ENCODE measurements around the gene MS4A14. TPM values are rescaled to one million over a fixed set of nuclear protein-coding genes. Genes with fewer than 3 reads are reported as not detected.
A peak's percentile ranks its signal among the peaks of the same experiment; 100 is the strongest.
"Not testable (repeated sequence)": the region's sequence is repeated elsewhere in the genome, so short reads cannot be mapped to it uniquely, and the experiment has no call there.

Gene MS4A14, protein sequence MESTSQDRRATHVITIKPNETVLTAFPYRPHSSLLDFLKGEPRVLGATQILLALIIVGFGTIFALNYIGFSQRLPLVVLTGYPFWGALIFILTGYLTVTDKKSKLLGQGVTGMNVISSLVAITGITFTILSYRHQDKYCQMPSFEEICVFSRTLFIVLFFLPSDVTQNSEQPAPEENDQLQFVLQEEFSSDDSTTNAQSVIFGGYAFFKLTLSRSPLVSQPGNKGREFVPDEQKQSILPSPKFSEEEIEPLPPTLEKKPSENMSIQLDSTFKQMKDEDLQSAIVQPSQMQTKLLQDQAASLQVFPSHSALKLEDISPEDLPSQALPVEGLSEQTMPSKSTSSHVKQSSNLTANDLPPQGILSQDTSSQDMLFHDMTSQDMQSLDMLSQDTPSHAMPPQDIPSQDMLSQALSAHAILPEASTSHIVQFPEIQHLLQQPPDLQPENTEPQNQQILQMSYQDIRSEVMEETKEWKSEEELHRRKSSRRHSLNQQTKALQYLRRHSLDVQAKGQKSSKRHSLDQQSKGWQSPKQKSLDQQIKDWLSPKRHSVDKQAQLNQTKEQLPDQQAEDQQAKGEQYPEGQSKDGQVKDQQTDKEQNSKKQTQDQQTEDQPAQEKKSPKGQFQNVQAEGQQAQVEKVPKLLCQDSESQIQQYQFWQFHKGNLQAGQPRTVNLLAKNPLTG
- total RNA-seq: not detected

DNA sequence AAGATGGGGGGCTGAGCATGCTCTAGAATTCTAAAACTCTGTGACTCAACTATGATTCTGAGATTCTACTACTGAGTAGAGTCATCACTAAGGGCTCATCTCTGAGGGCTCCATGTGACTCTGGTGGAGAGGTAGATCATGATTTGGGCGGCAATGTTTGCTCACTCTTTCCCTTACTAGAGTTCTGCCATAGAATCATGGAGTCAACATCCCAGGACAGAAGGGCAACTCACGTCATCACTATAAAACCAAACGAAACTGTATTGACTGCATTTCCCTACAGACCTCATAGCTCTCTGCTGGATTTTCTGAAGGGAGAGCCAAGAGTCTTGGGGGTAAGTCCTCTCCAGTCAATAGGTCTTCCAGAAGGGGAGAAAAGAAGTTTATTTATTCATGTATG lies at the start of gene MS4A14:
Gene MS4A14, plus strand, starts transcription at position 78 of the 400 bp plus-strand sequence. Its CDS starts 120 bp downstream, at position 198.
- ChIA-PET CTCF (no interaction called here), POLR2A (no interaction called here)
- no peaks in the 10 kb centered on the region for H3K36me3 Mint-ChIP-seq
- H3K9me3 Mint-ChIP-seq: no peaks in the 10 kb centered on the region
- intact Hi-C loops (cut with micrococcal nuclease): no loop called here
- H3K27ac Mint-ChIP-seq: no peak within 1 kb of the TSS
- no peaks in the 10 kb centered on the region for H3K4me1 Mint-ChIP-seq (ENCODE audit: low read depth)
- H3K27me3 Mint-ChIP-seq: peaks cover 3% of the 10 kb centered on the region
- DNase-seq: no peak
- no peak within 1 kb of the TSS for H3K4me3 Mint-ChIP-seq

DNA sequence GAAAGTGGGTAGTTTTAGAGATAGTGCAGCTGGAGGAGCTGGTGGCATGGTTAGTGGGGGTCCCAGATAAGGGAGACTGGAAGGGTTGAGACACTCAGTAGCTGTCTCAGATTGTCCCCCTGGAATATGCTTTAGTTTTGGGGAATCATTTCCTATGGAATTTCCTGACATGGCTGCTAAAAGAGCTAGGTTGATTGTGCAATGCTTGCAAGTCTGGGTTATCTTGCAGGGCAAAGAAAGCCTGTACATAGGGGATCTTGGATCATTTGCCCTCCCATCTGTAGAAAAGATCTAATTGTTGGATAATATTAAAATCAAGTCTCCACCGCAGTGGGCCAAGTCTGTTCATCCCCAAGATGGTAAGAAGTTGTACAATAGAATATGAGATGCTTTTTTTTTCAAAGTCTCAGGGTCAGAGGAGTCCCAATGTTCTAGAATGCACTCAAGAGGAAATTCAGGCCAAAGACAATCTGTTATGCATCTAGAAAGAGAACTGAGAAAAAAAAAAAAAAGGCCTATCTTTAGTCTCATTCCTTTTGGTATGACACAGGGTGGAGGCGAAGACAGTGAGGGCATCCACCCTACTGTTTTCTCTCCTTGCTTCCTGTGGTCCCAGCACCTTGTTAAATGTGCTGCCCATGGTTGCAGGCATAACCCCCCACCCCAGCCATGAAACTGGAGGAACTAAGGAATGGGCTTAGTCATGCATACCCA lies 49.0 kb upstream of the MS4A14 start:
- Mint-ChIP-seq H3K36me3 (no peaks in the 10 kb centered on the region), H3K27me3 (peaks cover 23% of the 10 kb centered on the region), H3K27ac (no peak overlapping the region), H3K9me3 (no peaks in the 10 kb centered on the region), H3K4me1 (ENCODE audit: low read depth) (no peaks in the 10 kb centered on the region), H3K4me3 (no peak overlapping the region)
- DNase-seq: no peak
- POLR2A ChIA-PET: no interaction called here
- intact Hi-C loops (cut with micrococcal nuclease): no loop called here
- CTCF ChIA-PET: interaction anchor here (0.8 to 5.4 kb wide), 2 partner anchors 13 to 82 kb away, joined by 3 to 33 read pairs; no protein-coding TSS in a partner anchor

GRCh38 chr11:60348116-60348515 lies 48.1 kb upstream of the MS4A14 start:
- no peak overlapping the region for H3K27ac Mint-ChIP-seq
- POLR2A ChIA-PET: no interaction called here
- H3K4me1 Mint-ChIP-seq (ENCODE audit: low read depth): no peaks in the 10 kb centered on the region
- CTCF ChIA-PET: interaction anchor here (2.8 kb wide), 1 partner anchor 15 kb away, joined by 15 read pairs; no protein-coding TSS in a partner anchor
- H3K9me3 Mint-ChIP-seq: no peaks in the 10 kb centered on the region
- no peak for DNase-seq
- peaks cover 22% of the 10 kb centered on the region for H3K27me3 Mint-ChIP-seq
- H3K36me3 Mint-ChIP-seq: no peaks in the 10 kb centered on the region
- intact Hi-C loops (cut with micrococcal nuclease): no loop called here
- no peak overlapping the region for H3K4me3 Mint-ChIP-seq

GRCh38 chr11:60349990-60350389 lies 46.3 kb upstream of the MS4A14 start:
- no peaks in the 10 kb centered on the region for H3K9me3 Mint-ChIP-seq
- no peaks in the 10 kb centered on the region for H3K4me1 Mint-ChIP-seq (ENCODE audit: low read depth)
- H3K27ac Mint-ChIP-seq: no peak overlapping the region
- CTCF ChIA-PET: interaction anchor here (0.7 to 2.8 kb wide), 3 partner anchors 13 to 269 kb away, joined by 3 to 15 read pairs (median 3); no protein-coding TSS in a partner anchor
- intact Hi-C loops (cut with micrococcal nuclease): no loop called here
- DNase-seq: no peak
- H3K27me3 Mint-ChIP-seq: peaks cover 19% of the 10 kb centered on the region
- POLR2A ChIA-PET: no interaction called here
- H3K36me3 Mint-ChIP-seq: no peaks in the 10 kb centered on the region
- no peak overlapping the region for H3K4me3 Mint-ChIP-seq

- Mint-ChIP-seq H3K4me1 (ENCODE audit: low read depth) (no peaks in the 10 kb centered on the region), H3K4me3 (no peak overlapping the region), H3K36me3 (no peaks in the 10 kb centered on the region), H3K27ac (no peak overlapping the region), H3K27me3 (peaks cover 4% of the 10 kb centered on the region), H3K9me3 (no peaks in the 10 kb centered on the region)
- intact Hi-C loops (cut with micrococcal nuclease): no loop called here
- no peak for DNase-seq
- ChIA-PET CTCF (no interaction called here), POLR2A (no interaction called here)
Measured at GRCh38 chr11:60357771-60358170, 38.5 kb upstream of the MS4A14 start.

DNA sequence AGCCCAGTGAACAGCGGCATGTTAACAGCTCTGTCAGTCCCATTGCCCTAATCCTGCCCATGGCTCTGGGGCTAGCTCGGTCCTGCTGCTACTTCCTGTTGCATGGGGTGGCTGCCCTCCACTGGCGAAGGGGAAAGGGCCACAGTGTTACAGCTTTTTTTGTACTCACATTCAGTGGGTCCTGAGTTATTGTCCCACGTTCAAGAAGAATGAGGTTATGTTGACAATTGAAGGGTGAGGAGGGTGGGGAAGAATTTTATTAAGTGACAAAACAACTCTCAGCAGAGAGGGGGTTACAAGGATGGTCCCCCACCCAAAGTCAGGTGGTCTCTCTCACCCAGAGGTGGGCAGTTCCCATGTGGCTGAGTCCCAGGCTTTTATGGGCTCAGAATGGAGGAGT lies 35.6 kb upstream of the MS4A14 start:
- H3K4me1 Mint-ChIP-seq (ENCODE audit: low read depth): no peaks in the 10 kb centered on the region
- H3K4me3 Mint-ChIP-seq: no peak overlapping the region
- no peak for DNase-seq
- no peaks in the 10 kb centered on the region for H3K36me3 Mint-ChIP-seq
- ChIA-PET CTCF (interaction anchor here (1.4 to 1.7 kb wide), 2 partner anchors 15 to 257 kb away, joined by 3 to 4 read pairs; no protein-coding TSS in a partner anchor), POLR2A (no interaction called here)
- intact Hi-C loops (cut with micrococcal nuclease): loop anchor here (10.0 kb wide), 1 partner anchor 56 kb away; no protein-coding TSS in a partner anchor
- no peak overlapping the region for H3K27ac Mint-ChIP-seq
- peaks cover 20% of the 10 kb centered on the region for H3K27me3 Mint-ChIP-seq
- H3K9me3 Mint-ChIP-seq: no peaks in the 10 kb centered on the region

- Mint-ChIP-seq H3K9me3 (no peaks in the 10 kb centered on the region), H3K4me1 (ENCODE audit: low read depth) (peaks cover 3% of the 10 kb centered on the region), H3K4me3 (no peak overlapping the region), H3K27me3 (peaks cover 24% of the 10 kb centered on the region), H3K36me3 (no peaks in the 10 kb centered on the region), H3K27ac (no peak overlapping the region)
- intact Hi-C loops (cut with micrococcal nuclease): loop anchor here (10.0 kb wide), 1 partner anchor 57 kb away; no protein-coding TSS in a partner anchor
- no peak for DNase-seq
- CTCF ChIA-PET: interaction anchor here (1.5 to 6.1 kb wide), 10 partner anchors 20 to 270 kb away, joined by 3 to 102 read pairs (median 9); no protein-coding TSS in a partner anchor
- POLR2A ChIA-PET: no interaction called here
Measured at GRCh38 chr11:60362241-60362640, 34.0 kb upstream of the MS4A14 start.

GRCh38 chr11:60363542-60364470 lies 32.5 kb upstream of the MS4A14 start:
- H3K9me3 Mint-ChIP-seq: no peaks in the 10 kb centered on the region
- H3K27me3 Mint-ChIP-seq: peaks cover 31% of the 10 kb centered on the region
- peak; percentile 65 for DNase-seq
- ChIA-PET POLR2A (no interaction called here), CTCF (interaction anchor here (0.7 to 6.1 kb wide), 39 partner anchors 8 to 637 kb away, joined by 3 to 102 read pairs (median 4); partner anchors contain the start of genes MS4A12 and MS4A15)
- no peak overlapping the region for H3K27ac Mint-ChIP-seq
- peaks cover 3% of the 10 kb centered on the region for H3K4me1 Mint-ChIP-seq (ENCODE audit: low read depth)
- no peaks in the 10 kb centered on the region for H3K36me3 Mint-ChIP-seq
- intact Hi-C loops (cut with micrococcal nuclease): loop anchor here (1.0 to 10.0 kb wide), 3 partner anchors 59 to 254 kb away; no protein-coding TSS in a partner anchor
- H3K4me3 Mint-ChIP-seq: no peak overlapping the region

DNA sequence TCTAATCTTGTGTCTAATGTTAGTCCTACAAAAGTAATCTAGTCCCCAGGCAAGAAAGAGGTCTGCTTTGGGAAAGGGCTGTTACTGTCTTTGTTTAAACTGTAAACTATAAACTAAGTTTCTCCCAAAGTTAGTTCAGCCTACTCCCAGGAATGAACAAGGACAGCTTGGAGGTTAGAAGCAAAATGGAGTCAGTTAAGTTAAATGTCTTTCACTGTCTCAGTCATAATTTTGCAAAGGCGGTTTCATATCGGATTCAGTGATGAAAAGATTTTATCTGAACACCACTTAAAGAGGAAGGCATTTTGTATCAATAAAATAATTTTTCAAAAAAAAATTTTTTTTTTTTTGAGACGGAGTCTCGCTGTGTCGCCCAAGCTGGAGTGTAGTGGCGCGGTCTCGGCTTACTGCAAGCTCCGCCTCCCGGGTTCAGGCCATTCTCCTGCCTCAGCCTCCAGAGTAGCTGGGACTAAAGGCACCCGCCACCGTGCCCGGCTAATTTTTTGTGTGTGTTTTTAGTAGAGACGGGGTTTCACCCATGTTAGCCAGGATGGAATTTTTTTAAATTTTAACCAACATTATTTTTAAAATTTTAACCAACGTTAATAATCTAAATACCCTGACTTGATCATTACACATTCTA lies 29.9 kb upstream of the MS4A14 start:
- DNase-seq; H3K27ac Mint-ChIP-seq; H3K4me1 Mint-ChIP-seq (ENCODE audit: low read depth); POLR2A ChIA-PET; H3K36me3 Mint-ChIP-seq; H3K4me3 Mint-ChIP-seq; H3K9me3 Mint-ChIP-seq: not testable (repeated sequence)
- intact Hi-C loops (cut with micrococcal nuclease): loop anchor here (10.0 kb wide), 1 partner anchor 62 kb away; no protein-coding TSS in a partner anchor
- H3K27me3 Mint-ChIP-seq: peaks cover 35% of the 10 kb centered on the region
- CTCF ChIA-PET: interaction anchor here (1.0 to 6.1 kb wide), 2 partner anchors 92 to 253 kb away, joined by 4 to 102 read pairs; no protein-coding TSS in a partner anchor

DNA sequence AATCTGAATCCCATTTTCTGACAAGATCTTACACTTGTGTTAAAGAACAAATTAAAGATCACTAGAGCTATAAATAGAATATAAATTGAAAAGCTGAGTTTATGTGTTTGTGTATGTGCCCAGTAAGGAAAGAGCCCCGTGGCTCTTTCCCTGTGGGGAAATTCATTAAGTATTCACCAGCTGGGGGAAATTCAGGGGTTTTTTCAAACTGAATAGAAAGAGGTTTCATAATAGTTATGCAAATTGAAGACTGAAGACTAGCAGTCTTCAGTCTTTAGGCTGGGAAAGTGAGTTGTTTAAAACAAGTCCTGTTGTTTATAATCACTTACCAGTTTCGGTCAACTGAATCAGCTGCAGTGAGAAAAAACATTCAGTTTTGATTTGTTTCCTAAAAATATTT lies 29.2 kb upstream of the MS4A14 start:
- peaks cover 3% of the 10 kb centered on the region for H3K4me1 Mint-ChIP-seq (ENCODE audit: low read depth)
- intact Hi-C loops (cut with micrococcal nuclease): loop anchor here (10.0 kb wide), 1 partner anchor 62 kb away; no protein-coding TSS in a partner anchor
- H3K9me3 Mint-ChIP-seq: no peaks in the 10 kb centered on the region
- peaks cover 34% of the 10 kb centered on the region for H3K27me3 Mint-ChIP-seq
- H3K4me3 Mint-ChIP-seq: no peak overlapping the region
- no peak overlapping the region for H3K27ac Mint-ChIP-seq
- H3K36me3 Mint-ChIP-seq: no peaks in the 10 kb centered on the region
- POLR2A ChIA-PET: no interaction called here
- CTCF ChIA-PET: interaction anchor here (0.6 to 6.1 kb wide), 4 partner anchors 22 to 252 kb away, joined by 3 to 102 read pairs (median 3); no protein-coding TSS in a partner anchor
- no peak for DNase-seq

Measured in activated CD4-positive, alpha-beta memory T cell treated with anti-CD3 and anti-CD28 coated beads for 36 hours (primary cell).